Measurements from ENCODE around the gene OTOP1.

- TF ChIP-seq CTCF (IDR thresholded peaks at IDR 0.05; ENCODE audit: insufficient read depth, low read depth, low read length) (no peak), EZH2 (IDR thresholded peaks at IDR 0.05; ENCODE audit: insufficient read depth, low read length) (no peak)
Observed at GRCh38 chr4:4256799-4257198, 30.1 kb upstream of the OTOP1 start.

All from astrocyte (in vitro differentiated cells and primary cell).